HEK293 (cell line): ENCODE data around the gene M1AP.
A peak's percentile ranks its signal among the peaks of the same experiment; 100 is the strongest.

Experiments
- CTCF ChIA-PET: fragments of 350-600 bp; formaldehyde crosslinking; extraction: SDS; loops from one replicate; lab custom pipeline; 2021; ENCODE audit warnings: antibody characterized with exemption; lab: Yijun Ruan, JAX
- POLR2A ChIA-PET: fragments of 300-600 bp; formaldehyde crosslinking; extraction: SDS; loops from one replicate; lab custom pipeline; 2020; ENCODE audit warnings: antibody characterized with exemption, inconsistent platforms; lab: Yijun Ruan, JAX
- H3K27ac ChIP-seq: fragments of 200-500 bp; sonication (Bioruptor generic); 2 replicates; pipeline ENCODE4 v1.5.1; 2014; ENCODE audit warnings: low read depth, low read length, control low read depth, inconsistent platforms; ENCODE audit errors: extremely low read depth
- H3K36me3 ChIP-seq, 2 experiments: fragments of 200-500 bp in 1 of 2; sonication (Bioruptor generic) in 1 of 2; 1 replicate in 1 of 2; 2 replicates in 1 of 2; pipeline ENCODE4 v1.5.1; 2014 to 2017; ENCODE audit warnings: inconsistent platforms in 2 of 2, low read length in 2 of 2; ENCODE audit not compliant: control insufficient read depth in 2 of 2, insufficient read depth in 1 of 2
- H3K4me1 ChIP-seq: fragments of 200-500 bp; sonication (Bioruptor generic); 2 replicates; pipeline ENCODE4 v1.5.1; 2014; ENCODE audit warnings: mild to moderate bottlenecking, low read length, inconsistent platforms; ENCODE audit not compliant: control insufficient read depth, insufficient read depth
- H3K4me3 ChIP-seq: 2 replicates; pipeline ENCODE4 v1.5.1; 2011; ENCODE audit warnings: low read depth, mild to moderate bottlenecking, control low read depth, low read length, moderate library complexity
- H3K9me3 ChIP-seq: fragments of 200-500 bp; sonication (Bioruptor generic); 2 replicates; pipeline ENCODE4 v1.5.1; 2014; ENCODE audit warnings: low read depth, low read length, inconsistent platforms; ENCODE audit not compliant: control insufficient read depth, insufficient read depth
- BCL11A ChIP-seq: fragments of 450-650 bp; formaldehyde crosslinking; IDR thresholded peaks from 2 replicates; pipeline ENCODE4 v1.5.1; 2016; ENCODE audit warnings: low read depth, missing biosample characterization, missing genetic modification characterization
- GLI2 ChIP-seq: fragments of 450-650 bp; formaldehyde crosslinking; IDR thresholded peaks from 2 replicates; pipeline ENCODE4; 2017; ENCODE audit warnings: missing biosample characterization, missing genetic modification characterization, low read depth, borderline replicate concordance
- RBAK ChIP-seq: fragments of 450-650 bp; formaldehyde crosslinking; IDR thresholded peaks from 2 replicates; pipeline ENCODE4 v1.5.1; 2016; ENCODE audit warnings: missing biosample characterization, missing genetic modification characterization
- ZBTB17 ChIP-seq: fragments of 450-650 bp; formaldehyde crosslinking; IDR thresholded peaks from 2 replicates; pipeline ENCODE4 v1.5.1; 2016; ENCODE audit warnings: missing biosample characterization, missing genetic modification characterization
- ZFHX2 ChIP-seq: fragments of 450-650 bp; formaldehyde crosslinking; conservative IDR thresholded peaks from 2 replicates; pipeline ENCODE4 v1.5.1; 2016; ENCODE audit warnings: missing biosample characterization, missing genetic modification characterization
- ZFP41 ChIP-seq: fragments of 450-650 bp; formaldehyde crosslinking; IDR thresholded peaks from 2 replicates; pipeline ENCODE4 v1.5.1; 2016; ENCODE audit warnings: missing biosample characterization, missing genetic modification characterization, borderline replicate concordance
- ZNF112 ChIP-seq: fragments of 450-650 bp; formaldehyde crosslinking; IDR thresholded peaks from 2 replicates; pipeline ENCODE4 v1.5.0; 2017; ENCODE audit warnings: missing biosample characterization, missing genetic modification characterization
- ZNF140 ChIP-seq: fragments of 450-650 bp; formaldehyde crosslinking; IDR thresholded peaks from 2 replicates; pipeline ENCODE4 v1.5.1; 2016; ENCODE audit warnings: missing biosample characterization, missing genetic modification characterization
- ZNF146 ChIP-seq: fragments of 450-650 bp; formaldehyde crosslinking; IDR thresholded peaks from 2 replicates; pipeline ENCODE4 v1.5.1; 2016; ENCODE audit warnings: missing biosample characterization, missing genetic modification characterization
- ZNF19 ChIP-seq: fragments of 450-650 bp; formaldehyde crosslinking; IDR thresholded peaks from 2 replicates; pipeline ENCODE4; 2016; ENCODE audit warnings: missing biosample characterization, missing genetic modification characterization, low read depth
- ZNF202 ChIP-seq: fragments of 450-650 bp; formaldehyde crosslinking; IDR thresholded peaks from 2 replicates; pipeline ENCODE4 v1.5.1; 2016; ENCODE audit warnings: missing biosample characterization, missing genetic modification characterization, borderline replicate concordance
- ZNF221 ChIP-seq: fragments of 450-650 bp; formaldehyde crosslinking; IDR thresholded peaks from 2 replicates; pipeline ENCODE4 v1.5.1; 2017; ENCODE audit warnings: missing biosample characterization, missing genetic modification characterization, borderline replicate concordance
- ZNF266 ChIP-seq: fragments of 450-650 bp; formaldehyde crosslinking; IDR thresholded peaks from 2 replicates; pipeline ENCODE4 v1.5.1; 2016; ENCODE audit warnings: missing biosample characterization, missing genetic modification characterization, low read depth
- ZNF274 ChIP-seq, 2 experiments: fragments of 200-500 bp in 1 of 2; fragments of 450-650 bp in 1 of 2; sonication (Bioruptor generic) in 1 of 2; formaldehyde crosslinking in 1 of 2; IDR thresholded peaks; 2 replicates each; pipeline versions ENCODE4 v1.5.1 to v1.6.1; 2014 to 2016; ENCODE audit warnings: borderline replicate concordance in 1 of 2, inconsistent platforms in 1 of 2, low read length in 1 of 2, missing biosample characterization in 1 of 2, missing genetic modification characterization in 1 of 2
- ZNF654 ChIP-seq: fragments of 450-650 bp; formaldehyde crosslinking; IDR thresholded peaks from 2 replicates; pipeline ENCODE4 v1.5.1; 2016; ENCODE audit warnings: low read depth, missing biosample characterization, missing genetic modification characterization
- ZNF768 ChIP-seq: fragments of 450-650 bp; formaldehyde crosslinking; IDR thresholded peaks from 2 replicates; pipeline ENCODE4 v1.5.1; 2018; ENCODE audit warnings: missing biosample characterization, mild to moderate bottlenecking, missing genetic modification characterization
- TF ChIP-seq, protein P1 (sequence below): fragments of 450-650 bp; IDR thresholded peaks from 2 replicates; pipeline ENCODE4 v1.5.1; 2018; ENCODE audit warnings: missing biosample characterization, missing genetic modification characterization
- TF ChIP-seq, protein P2 (sequence below): fragments of 450-650 bp; formaldehyde crosslinking; IDR thresholded peaks from 2 replicates; pipeline ENCODE4 v1.5.1; 2017; ENCODE audit warnings: missing biosample characterization, missing genetic modification characterization
- TF ChIP-seq, protein P3 (sequence below): fragments of 450-650 bp; formaldehyde crosslinking; IDR thresholded peaks from 2 replicates; pipeline ENCODE4 v1.5.1; 2016; ENCODE audit warnings: missing biosample characterization, missing genetic modification characterization
- TF ChIP-seq, protein P4 (sequence below): fragments of 450-650 bp; formaldehyde crosslinking; IDR thresholded peaks from 2 replicates; pipeline ENCODE4 v1.5.0; 2017; ENCODE audit warnings: missing biosample characterization, missing genetic modification characterization, borderline replicate concordance
- TF ChIP-seq, protein P5 (sequence below): fragments of 450-650 bp; formaldehyde crosslinking; IDR thresholded peaks from 2 replicates; pipeline ENCODE4 v1.5.1; 2016; ENCODE audit warnings: missing biosample characterization, missing genetic modification characterization
- TF ChIP-seq, protein P6 (sequence below): fragments of 450-650 bp; formaldehyde crosslinking; IDR thresholded peaks from 2 replicates; pipeline ENCODE4 v1.5.1; 2016; ENCODE audit warnings: missing biosample characterization, missing genetic modification characterization

M1AP gene

DNA sequence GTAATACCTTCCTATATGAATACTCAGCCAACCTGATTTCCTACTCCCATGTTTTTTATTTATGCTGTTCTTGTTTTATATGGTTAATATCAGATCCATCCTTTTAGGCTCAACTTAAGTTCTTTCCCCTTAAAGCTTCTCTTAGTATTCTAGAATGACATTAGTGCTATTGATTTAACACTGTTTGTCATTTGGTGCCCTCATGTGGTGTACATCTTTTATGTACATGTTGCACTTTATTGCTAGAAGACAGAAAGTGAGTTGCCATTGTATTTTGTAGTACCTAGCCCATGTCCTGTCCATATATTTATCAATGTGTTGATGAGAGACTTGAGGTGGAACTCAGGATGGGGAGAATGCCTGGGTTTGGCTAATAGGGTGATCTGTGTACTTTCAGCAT is 115.9 kb downstream of the M1AP start (continued):
- TF ChIP-seq GLI2 (tag by site-specific recombination) (no peak), ZNF140 (tag by site-specific recombination) (no peak), ZNF654 (tag by site-specific recombination) (peak; percentile 52), ZNF266 (tag by site-specific recombination) (no peak)
- TF ChIP-seq, protein P1, sequence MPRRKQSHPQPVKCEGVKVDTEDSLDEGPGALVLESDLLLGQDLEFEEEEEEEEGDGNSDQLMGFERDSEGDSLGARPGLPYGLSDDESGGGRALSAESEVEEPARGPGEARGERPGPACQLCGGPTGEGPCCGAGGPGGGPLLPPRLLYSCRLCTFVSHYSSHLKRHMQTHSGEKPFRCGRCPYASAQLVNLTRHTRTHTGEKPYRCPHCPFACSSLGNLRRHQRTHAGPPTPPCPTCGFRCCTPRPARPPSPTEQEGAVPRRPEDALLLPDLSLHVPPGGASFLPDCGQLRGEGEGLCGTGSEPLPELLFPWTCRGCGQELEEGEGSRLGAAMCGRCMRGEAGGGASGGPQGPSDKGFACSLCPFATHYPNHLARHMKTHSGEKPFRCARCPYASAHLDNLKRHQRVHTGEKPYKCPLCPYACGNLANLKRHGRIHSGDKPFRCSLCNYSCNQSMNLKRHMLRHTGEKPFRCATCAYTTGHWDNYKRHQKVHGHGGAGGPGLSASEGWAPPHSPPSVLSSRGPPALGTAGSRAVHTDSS (tag by site-specific recombination): no peak

DNA sequence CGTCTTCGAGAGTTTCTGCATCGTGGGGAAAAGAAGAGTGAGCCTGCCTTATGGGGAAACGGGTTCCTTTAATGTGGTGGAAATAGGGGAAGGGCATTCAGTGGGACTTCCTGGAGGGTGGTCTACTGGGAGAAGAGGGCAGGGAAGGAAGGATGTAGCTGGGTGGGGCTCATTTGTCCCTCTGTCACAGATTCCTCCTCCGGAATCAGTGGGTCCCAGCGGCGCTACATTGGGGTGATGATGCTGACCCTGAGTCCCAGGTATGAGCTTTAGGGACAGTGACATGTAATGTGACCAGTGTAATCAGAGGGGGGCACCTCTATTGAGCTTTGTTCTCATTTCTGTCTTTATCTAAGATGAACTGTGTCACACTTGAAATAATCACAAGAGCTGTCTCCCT is 116.5 kb downstream of the M1AP start:
- CTCF ChIA-PET: interaction anchor here (0.5 to 4.3 kb wide), 13 partner anchors 12 to 197 kb away, joined by 3 to 34 read pairs (median 4); partner anchors contain the start of genes CCDC142, INO80B and TTC31
- H3K9me3 ChIP-seq: no peaks in the 10 kb centered on the region
- H3K4me1 ChIP-seq: no peaks in the 10 kb centered on the region; the same call in 1 of the 2 replicates
- no peak overlapping the region for H3K27ac ChIP-seq
- peaks cover 7 to 57% of the 10 kb centered on the region in 2 experiments; a peak in 1 of 3 replicates for H3K36me3 ChIP-seq
- H3K4me3 ChIP-seq: no peak overlapping the region
- POLR2A ChIA-PET: interaction anchor here (0.7 to 1.2 kb wide), 7 partner anchors 10 to 59 kb away, joined by 3 to 6 read pairs (median 4); partner anchors contain the start of genes CCDC142, MRPL53 and TTC31
- no peak for TF ChIP-seq ZNF654 (tag by site-specific recombination)
- TF ChIP-seq BCL11A (tag by site-specific recombination): no peak
- TF ChIP-seq, protein P2, sequence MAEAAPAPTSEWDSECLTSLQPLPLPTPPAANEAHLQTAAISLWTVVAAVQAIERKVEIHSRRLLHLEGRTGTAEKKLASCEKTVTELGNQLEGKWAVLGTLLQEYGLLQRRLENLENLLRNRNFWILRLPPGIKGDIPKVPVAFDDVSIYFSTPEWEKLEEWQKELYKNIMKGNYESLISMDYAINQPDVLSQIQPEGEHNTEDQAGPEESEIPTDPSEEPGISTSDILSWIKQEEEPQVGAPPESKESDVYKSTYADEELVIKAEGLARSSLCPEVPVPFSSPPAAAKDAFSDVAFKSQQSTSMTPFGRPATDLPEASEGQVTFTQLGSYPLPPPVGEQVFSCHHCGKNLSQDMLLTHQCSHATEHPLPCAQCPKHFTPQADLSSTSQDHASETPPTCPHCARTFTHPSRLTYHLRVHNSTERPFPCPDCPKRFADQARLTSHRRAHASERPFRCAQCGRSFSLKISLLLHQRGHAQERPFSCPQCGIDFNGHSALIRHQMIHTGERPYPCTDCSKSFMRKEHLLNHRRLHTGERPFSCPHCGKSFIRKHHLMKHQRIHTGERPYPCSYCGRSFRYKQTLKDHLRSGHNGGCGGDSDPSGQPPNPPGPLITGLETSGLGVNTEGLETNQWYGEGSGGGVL (tag by site-specific recombination): no peak
- no peak for TF ChIP-seq ZNF146 (tag by site-specific recombination)
- no peak for TF ChIP-seq ZNF112
- TF ChIP-seq, protein P3, sequence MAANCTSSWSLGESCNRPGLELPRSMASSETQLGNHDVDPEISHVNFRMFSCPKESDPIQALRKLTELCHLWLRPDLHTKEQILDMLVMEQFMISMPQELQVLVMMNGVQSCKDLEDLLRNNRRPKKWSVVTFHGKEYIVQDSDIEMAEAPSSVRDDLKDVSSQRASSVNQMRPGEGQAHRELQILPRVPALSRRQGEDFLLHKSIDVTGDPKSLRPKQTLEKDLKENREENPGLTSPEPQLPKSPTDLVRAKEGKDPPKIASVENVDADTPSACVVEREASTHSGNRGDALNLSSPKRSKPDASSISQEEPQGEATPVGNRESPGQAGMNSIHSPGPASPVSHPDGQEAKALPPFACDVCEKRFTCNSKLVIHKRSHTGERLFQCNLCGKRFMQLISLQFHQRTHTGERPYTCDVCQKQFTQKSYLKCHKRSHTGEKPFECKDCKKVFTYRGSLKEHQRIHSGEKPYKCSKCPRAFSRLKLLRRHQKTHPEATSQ (tag by site-specific recombination): no peak
- no peak for TF ChIP-seq ZNF274 (IDR thresholded peaks at IDR 0.05; ENCODE audit: low read length)
- TF ChIP-seq ZNF274 (tag by site-specific recombination; IDR thresholded peaks at IDR 0.05; ENCODE audit: borderline replicate concordance): no peak
- TF ChIP-seq ZFP41 (tag by site-specific recombination): no peak
- no peak for TF ChIP-seq ZNF266 (tag by site-specific recombination)
- no peak for TF ChIP-seq ZNF221
- TF ChIP-seq ZFHX2 (tag by site-specific recombination): no peak
- TF ChIP-seq, protein P4, sequence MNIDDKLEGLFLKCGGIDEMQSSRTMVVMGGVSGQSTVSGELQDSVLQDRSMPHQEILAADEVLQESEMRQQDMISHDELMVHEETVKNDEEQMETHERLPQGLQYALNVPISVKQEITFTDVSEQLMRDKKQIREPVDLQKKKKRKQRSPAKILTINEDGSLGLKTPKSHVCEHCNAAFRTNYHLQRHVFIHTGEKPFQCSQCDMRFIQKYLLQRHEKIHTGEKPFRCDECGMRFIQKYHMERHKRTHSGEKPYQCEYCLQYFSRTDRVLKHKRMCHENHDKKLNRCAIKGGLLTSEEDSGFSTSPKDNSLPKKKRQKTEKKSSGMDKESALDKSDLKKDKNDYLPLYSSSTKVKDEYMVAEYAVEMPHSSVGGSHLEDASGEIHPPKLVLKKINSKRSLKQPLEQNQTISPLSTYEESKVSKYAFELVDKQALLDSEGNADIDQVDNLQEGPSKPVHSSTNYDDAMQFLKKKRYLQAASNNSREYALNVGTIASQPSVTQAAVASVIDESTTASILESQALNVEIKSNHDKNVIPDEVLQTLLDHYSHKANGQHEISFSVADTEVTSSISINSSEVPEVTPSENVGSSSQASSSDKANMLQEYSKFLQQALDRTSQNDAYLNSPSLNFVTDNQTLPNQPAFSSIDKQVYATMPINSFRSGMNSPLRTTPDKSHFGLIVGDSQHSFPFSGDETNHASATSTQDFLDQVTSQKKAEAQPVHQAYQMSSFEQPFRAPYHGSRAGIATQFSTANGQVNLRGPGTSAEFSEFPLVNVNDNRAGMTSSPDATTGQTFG (tag by site-specific recombination): no peak
- TF ChIP-seq, protein P5, sequence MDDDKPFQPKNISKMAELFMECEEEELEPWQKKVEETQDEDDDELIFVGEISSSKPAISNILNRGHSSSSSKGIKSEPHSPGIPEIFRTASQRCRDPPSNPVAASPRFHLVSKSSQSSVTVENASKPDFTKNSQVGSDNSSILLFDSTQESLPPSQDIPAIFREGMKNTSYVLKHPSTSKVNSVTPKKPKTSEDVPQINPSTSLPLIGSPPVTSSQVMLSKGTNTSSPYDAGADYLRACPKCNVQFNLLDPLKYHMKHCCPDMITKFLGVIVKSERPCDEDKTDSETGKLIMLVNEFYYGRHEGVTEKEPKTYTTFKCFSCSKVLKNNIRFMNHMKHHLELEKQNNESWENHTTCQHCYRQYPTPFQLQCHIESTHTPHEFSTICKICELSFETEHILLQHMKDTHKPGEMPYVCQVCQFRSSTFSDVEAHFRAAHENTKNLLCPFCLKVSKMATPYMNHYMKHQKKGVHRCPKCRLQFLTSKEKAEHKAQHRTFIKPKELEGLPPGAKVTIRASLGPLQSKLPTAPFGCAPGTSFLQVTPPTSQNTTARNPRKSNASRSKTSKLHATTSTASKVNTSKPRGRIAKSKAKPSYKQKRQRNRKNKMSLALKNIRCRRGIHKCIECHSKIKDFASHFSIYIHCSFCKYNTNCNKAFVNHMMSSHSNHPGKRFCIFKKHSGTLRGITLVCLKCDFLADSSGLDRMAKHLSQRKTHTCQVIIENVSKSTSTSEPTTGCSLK: no peak
- TF ChIP-seq ZNF768: no peak
- TF ChIP-seq RBAK (tag by site-specific recombination): no peak
- TF ChIP-seq, protein P6, sequence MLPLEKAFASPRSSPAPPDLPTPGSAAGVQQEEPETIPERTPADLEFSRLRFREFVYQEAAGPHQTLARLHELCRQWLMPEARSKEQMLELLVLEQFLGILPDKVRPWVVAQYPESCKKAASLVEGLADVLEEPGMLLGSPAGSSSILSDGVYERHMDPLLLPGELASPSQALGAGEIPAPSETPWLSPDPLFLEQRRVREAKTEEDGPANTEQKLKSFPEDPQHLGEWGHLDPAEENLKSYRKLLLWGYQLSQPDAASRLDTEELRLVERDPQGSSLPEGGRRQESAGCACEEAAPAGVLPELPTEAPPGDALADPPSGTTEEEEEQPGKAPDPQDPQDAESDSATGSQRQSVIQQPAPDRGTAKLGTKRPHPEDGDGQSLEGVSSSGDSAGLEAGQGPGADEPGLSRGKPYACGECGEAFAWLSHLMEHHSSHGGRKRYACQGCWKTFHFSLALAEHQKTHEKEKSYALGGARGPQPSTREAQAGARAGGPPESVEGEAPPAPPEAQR: no peak
- TF ChIP-seq ZNF19: no peak
- TF ChIP-seq ZNF202 (tag by site-specific recombination): no peak
- no peak for TF ChIP-seq ZBTB17 (tag by site-specific recombination)
